HepG2 (cell line): Measurements from ENCODE around the gene NOP9. TPM values are rescaled to one million over a fixed set of nuclear protein-coding genes. Genes with fewer than 3 reads are reported as not detected.

Experiments
- CEBPB ChIP-seq: IDR thresholded peaks from 2 replicates; pipeline ENCODE4 v1.6.1; 2011; ENCODE audit warnings: low read depth, low read length, improper control_type of control experiment, borderline replicate concordance
- CENPX ChIP-seq: sonication (generic); formaldehyde crosslinking; IDR thresholded peaks from 2 replicates; pipeline ENCODE4 v1.9.0; 2021; ENCODE audit warnings: mild to moderate bottlenecking, missing genetic modification reagents, moderate library complexity
- HNRNPUL1 ChIP-seq: fragments of 200-400 bp; formaldehyde crosslinking; IDR thresholded peaks from 2 replicates; pipeline ENCODE4 v1.6.1; 2017; ENCODE audit warnings: low read depth, mild to moderate bottlenecking, low read length, moderate library complexity
- PHF8 ChIP-seq: sonication (generic); formaldehyde crosslinking; IDR thresholded peaks from 2 replicates; pipeline ENCODE4 v1.5.0; 2020; ENCODE audit warnings: missing genetic modification reagents
- SIN3A ChIP-seq: IDR thresholded peaks from 2 replicates; pipeline ENCODE4 v1.6.1; 2011; ENCODE audit warnings: low read depth, mild to moderate bottlenecking, control low read depth, low read length, borderline replicate concordance
- SIX4 ChIP-seq: sonication (generic); formaldehyde crosslinking; IDR thresholded peaks from 2 replicates; pipeline ENCODE4 v1.4.0; 2020; ENCODE audit warnings: missing genetic modification reagents
- SOX13 ChIP-seq, 3 experiments: fragments of 450-650 bp in 1 of 3; sonication (generic) in 1 of 3; formaldehyde crosslinking in 1 of 3; IDR thresholded peaks in 2 of 3; conservative IDR thresholded peaks in 1 of 3; 2 replicates each; pipeline versions ENCODE4 v1.5.0 to v1.6.1; 2016 to 2020; ENCODE audit warnings: antibody characterized with exemption in 1 of 3, mild to moderate bottlenecking in 1 of 3, missing compliant biosample characterization in 1 of 3, missing genetic modification reagents in 1 of 3, moderate library complexity in 1 of 3
- YEATS4 ChIP-seq: sonication (generic); formaldehyde crosslinking; IDR thresholded peaks from 2 replicates; pipeline ENCODE4 v1.4.0; 2020; ENCODE audit warnings: missing genetic modification reagents, borderline replicate concordance
- ZBTB42 ChIP-seq: sonication (generic); formaldehyde crosslinking; IDR thresholded peaks from 2 replicates; pipeline ENCODE4 v1.5.0; 2020; ENCODE audit warnings: mild to moderate bottlenecking, missing genetic modification reagents
- ZNF253 ChIP-seq: sonication (generic); formaldehyde crosslinking; IDR thresholded peaks from 2 replicates; pipeline ENCODE4 v1.8.0; 2022; ENCODE audit warnings: mild to moderate bottlenecking, missing genetic modification reagents, borderline replicate concordance
- ZNF331 ChIP-seq: sonication (generic); formaldehyde crosslinking; IDR thresholded peaks from 2 replicates; pipeline ENCODE4 v1.4.0; 2020; ENCODE audit warnings: missing genetic modification reagents
- ZNF34 ChIP-seq: sonication (generic); formaldehyde crosslinking; IDR thresholded peaks from 2 replicates; pipeline ENCODE4 v1.4.0; 2020; ENCODE audit warnings: mild to moderate bottlenecking, missing genetic modification reagents, borderline replicate concordance
- ZNF343 ChIP-seq: sonication (generic); formaldehyde crosslinking; IDR thresholded peaks from 2 replicates; pipeline ENCODE4 v1.4.0; 2020; ENCODE audit warnings: mild to moderate bottlenecking, missing genetic modification reagents
- ZNF382 ChIP-seq: sonication (generic); formaldehyde crosslinking; IDR thresholded peaks from 2 replicates; pipeline ENCODE4 v1.5.0; 2020; ENCODE audit warnings: missing genetic modification reagents, mild to moderate bottlenecking, borderline replicate concordance
- ZNF530 ChIP-seq: sonication (generic); formaldehyde crosslinking; IDR thresholded peaks from 2 replicates; pipeline ENCODE4 v1.5.0; 2020; ENCODE audit warnings: low read depth, mild to moderate bottlenecking, missing genetic modification reagents
- ZNF781 ChIP-seq: sonication (generic); formaldehyde crosslinking; IDR thresholded peaks from 2 replicates; pipeline ENCODE4 v1.5.1; 2020; ENCODE audit warnings: borderline replicate concordance, mild to moderate bottlenecking, missing genetic modification reagents; ENCODE audit errors: not compliant biosample characterization
- ZNF841 ChIP-seq: sonication (generic); formaldehyde crosslinking; IDR thresholded peaks from 2 replicates; pipeline ENCODE4 v1.8.1; 2023; ENCODE audit warnings: missing genetic modification reagents, borderline replicate concordance
- ZSCAN30 ChIP-seq: sonication (generic); formaldehyde crosslinking; IDR thresholded peaks from 2 replicates; pipeline ENCODE4 v1.5.0; 2020; ENCODE audit warnings: mild to moderate bottlenecking, missing genetic modification reagents
- polyA plus RNA-seq, 8 experiments: library from polyadenylated mRNA; depleted of rRNA in 3 of 8; stranded (reverse) in 7 of 8; unstranded in 1 of 8; fragments of >200 nt; fragmentation: Illumina TruSeq in 4 of 8; extraction: Trizol in 4 of 8; gene quantifications; 2 replicates each; pipeline versions ENCODE4 v1.2.1 to v1.2.3, GENCODE V29; 2011 to 2016; ENCODE audit warnings: low read depth in 4 of 8, missing spikeins in 1 of 8, mixed read lengths in 1 of 8; ENCODE audit not compliant: insufficient read depth in 1 of 8
- total RNA-seq, 5 experiments: library from RNA; depleted of rRNA; stranded (reverse); fragments of >200 nt; fragmentation: Illumina TruSeq; extraction: Trizol; gene quantifications; 2 replicates each; pipeline ENCODE4 v1.2.3, GENCODE V29; 2016; ENCODE audit warnings: low read depth in 1 of 5
- TF ChIP-seq, protein P1 (sequence below): sonication (generic); formaldehyde crosslinking; IDR thresholded peaks from 2 replicates; pipeline ENCODE4 v1.8.1; 2023; ENCODE audit warnings: mild to moderate bottlenecking, missing genetic modification reagents, borderline replicate concordance
- TF ChIP-seq, protein P2 (sequence below): sonication (generic); formaldehyde crosslinking; IDR thresholded peaks from 2 replicates; pipeline ENCODE4 v1.9.0; 2022; ENCODE audit warnings: missing genetic modification reagents, mild to moderate bottlenecking, borderline replicate concordance
- TF ChIP-seq, protein P3 (sequence below): sonication (generic); formaldehyde crosslinking; IDR thresholded peaks from 2 replicates; pipeline ENCODE4 v1.4.0; 2020; ENCODE audit warnings: missing genetic modification reagents
- TF ChIP-seq, protein P4 (sequence below): IDR thresholded peaks from 2 replicates; pipeline ENCODE4 v1.6.1; 2016; ENCODE audit warnings: missing genetic modification reagents, missing compliant biosample characterization
- TF ChIP-seq, protein P5 (sequence below): sonication (generic); formaldehyde crosslinking; IDR thresholded peaks from 2 replicates; pipeline ENCODE4 v1.5.1; 2020; ENCODE audit warnings: mild to moderate bottlenecking, missing genetic modification reagents, moderate library complexity

Gene NOP9
- total and polyA plus RNA-seq, 2 of the 13 experiments (the other 11 are each of a cell fraction or from before 2014, with no cell fraction given), result 24.5 to 61.6 TPM

DNA sequence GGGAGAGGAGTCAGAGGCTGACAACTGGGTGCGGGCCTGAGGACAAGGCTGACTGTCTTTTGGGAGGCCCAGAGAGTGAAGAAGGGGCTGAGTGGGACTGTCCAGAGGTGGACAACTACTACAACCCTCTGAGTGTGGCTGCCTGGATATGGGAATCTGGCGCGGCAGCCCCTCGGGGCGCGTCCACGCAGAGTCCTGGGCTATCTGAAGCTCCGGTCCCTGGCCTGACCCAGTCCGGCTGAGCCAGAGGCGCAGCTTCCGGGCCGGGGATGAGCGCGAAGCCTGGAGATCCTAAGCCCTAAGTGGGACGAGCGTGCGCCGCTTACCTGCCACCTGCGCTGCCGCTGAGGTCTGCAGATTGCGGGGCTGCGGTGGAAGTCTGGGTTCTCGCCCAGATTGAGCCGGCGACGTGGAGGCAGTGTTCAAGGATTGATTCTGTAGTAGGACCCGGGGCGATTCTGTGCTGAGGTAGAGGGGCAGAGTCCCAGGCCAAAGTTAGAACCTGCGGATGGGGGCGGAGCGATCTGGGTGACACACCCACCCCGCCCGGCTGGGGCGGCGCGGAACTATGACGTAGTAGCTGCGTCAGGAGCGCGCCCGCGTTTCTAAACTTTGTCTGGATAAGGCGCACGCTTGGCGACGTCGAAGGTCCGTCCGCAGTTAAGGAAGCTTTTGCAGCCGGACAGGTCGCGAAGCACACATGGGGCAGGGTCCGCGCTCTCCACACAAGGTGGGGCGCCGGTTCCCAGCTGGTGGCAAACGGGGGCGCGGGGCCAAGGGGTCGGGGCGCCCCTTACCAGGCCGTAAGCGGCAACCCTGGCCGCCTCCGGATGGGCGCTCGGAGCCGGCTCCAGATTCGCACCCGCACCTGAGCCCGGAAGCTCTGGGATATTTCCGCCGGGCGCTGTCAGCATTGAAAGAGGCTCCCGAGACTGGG, at the start of gene NOP9, which contains the start of gene DHRS1 (continued):
- TF ChIP-seq, protein P1, sequence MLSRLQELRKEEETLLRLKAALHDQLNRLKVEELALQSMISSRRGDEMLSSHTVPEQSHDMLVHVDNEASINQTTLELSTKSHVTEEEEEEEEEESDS, result 0 out of 2 replicates have a peak, but pooled peaks have one; percentile 92
- TF ChIP-seq ZNF781 (CRISPR knock-in tag) (peak; percentile 99), ZBTB42 (peak; percentile 89), ZNF253 (CRISPR knock-in tag) (peak; percentile 80; the same call in 1 of the 2 replicates), SIX4 (CRISPR knock-in tag) (no peak), CEBPB (peak; percentile 7; the same call in 1 of the 2 replicates), CENPX (CRISPR knock-in tag) (no peak), ZNF382 (CRISPR knock-in tag) (no peak), ZNF34 (CRISPR knock-in tag) (peak; percentile 95), ZNF841 (CRISPR knock-in tag) (no peak), HNRNPUL1 (no peak), ZNF331 (CRISPR knock-in tag) (peak; percentile 94), SOX13 (IDR thresholded peaks at IDR 0.05) (peak; percentile 46), SOX13 (CRISPR knock-in tag; conservative IDR thresholded peaks at IDR 0.05 in 1 of 2, IDR thresholded peaks at IDR 0.05 in 1 of 2) (peak in 1 of 2 experiments; percentile 75; a peak in 3 of 4 replicates), PHF8 (peak; percentile 100), ZNF530 (CRISPR knock-in tag) (no peak), ZNF343 (CRISPR knock-in tag) (peak; percentile 93), SIN3A (peak; percentile 100), ZSCAN30 (CRISPR knock-in tag) (no peak), YEATS4 (CRISPR knock-in tag) (peak; percentile 99)
- TF ChIP-seq, protein P2, sequence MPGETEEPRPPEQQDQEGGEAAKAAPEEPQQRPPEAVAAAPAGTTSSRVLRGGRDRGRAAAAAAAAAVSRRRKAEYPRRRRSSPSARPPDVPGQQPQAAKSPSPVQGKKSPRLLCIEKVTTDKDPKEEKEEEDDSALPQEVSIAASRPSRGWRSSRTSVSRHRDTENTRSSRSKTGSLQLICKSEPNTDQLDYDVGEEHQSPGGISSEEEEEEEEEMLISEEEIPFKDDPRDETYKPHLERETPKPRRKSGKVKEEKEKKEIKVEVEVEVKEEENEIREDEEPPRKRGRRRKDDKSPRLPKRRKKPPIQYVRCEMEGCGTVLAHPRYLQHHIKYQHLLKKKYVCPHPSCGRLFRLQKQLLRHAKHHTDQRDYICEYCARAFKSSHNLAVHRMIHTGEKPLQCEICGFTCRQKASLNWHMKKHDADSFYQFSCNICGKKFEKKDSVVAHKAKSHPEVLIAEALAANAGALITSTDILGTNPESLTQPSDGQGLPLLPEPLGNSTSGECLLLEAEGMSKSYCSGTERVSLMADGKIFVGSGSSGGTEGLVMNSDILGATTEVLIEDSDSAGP, result peak; percentile 98
- TF ChIP-seq, protein P3, sequence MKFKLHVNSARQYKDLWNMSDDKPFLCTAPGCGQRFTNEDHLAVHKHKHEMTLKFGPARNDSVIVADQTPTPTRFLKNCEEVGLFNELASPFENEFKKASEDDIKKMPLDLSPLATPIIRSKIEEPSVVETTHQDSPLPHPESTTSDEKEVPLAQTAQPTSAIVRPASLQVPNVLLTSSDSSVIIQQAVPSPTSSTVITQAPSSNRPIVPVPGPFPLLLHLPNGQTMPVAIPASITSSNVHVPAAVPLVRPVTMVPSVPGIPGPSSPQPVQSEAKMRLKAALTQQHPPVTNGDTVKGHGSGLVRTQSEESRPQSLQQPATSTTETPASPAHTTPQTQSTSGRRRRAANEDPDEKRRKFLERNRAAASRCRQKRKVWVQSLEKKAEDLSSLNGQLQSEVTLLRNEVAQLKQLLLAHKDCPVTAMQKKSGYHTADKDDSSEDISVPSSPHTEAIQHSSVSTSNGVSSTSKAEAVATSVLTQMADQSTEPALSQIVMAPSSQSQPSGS (CRISPR knock-in tag), result peak; percentile 94
- TF ChIP-seq, protein P4, sequence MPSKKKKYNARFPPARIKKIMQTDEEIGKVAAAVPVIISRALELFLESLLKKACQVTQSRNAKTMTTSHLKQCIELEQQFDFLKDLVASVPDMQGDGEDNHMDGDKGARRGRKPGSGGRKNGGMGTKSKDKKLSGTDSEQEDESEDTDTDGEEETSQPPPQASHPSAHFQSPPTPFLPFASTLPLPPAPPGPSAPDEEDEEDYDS, result peak; percentile 92
- TF ChIP-seq, protein P5, sequence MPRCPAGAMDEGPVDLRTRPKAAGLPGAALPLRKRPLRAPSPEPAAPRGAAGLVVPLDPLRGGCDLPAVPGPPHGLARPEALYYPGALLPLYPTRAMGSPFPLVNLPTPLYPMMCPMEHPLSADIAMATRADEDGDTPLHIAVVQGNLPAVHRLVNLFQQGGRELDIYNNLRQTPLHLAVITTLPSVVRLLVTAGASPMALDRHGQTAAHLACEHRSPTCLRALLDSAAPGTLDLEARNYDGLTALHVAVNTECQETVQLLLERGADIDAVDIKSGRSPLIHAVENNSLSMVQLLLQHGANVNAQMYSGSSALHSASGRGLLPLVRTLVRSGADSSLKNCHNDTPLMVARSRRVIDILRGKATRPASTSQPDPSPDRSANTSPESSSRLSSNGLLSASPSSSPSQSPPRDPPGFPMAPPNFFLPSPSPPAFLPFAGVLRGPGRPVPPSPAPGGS, result peak; percentile 99
